Endothelial cell of umbilical vein (primary cell): ENCODE measurements around the gene GPR158. TPM values are rescaled to one million over a fixed set of nuclear protein-coding genes. Genes with fewer than 3 reads are reported as not detected.

Experiments used
- BruUV-seq: library from RNA; stranded (reverse); fragments of 400-500 nt; replicated peaks from 2 replicates; lab custom pipeline; 2021; lab: Mats Ljungman, UMichigan
- CTCF ChIA-PET: fragments of 300-600, 350-600 bp; sonication (Branson Sonifier 250); formaldehyde crosslinking; loops from one replicate; lab custom pipeline; 2021; ENCODE audit warnings: antibody characterized with exemption, inconsistent platforms; lab: Charles Lee
- POLR2A ChIA-PET: fragments of 300-600, 350-600 bp; sonication (Branson Sonifier 250); formaldehyde crosslinking; loops from one replicate; lab custom pipeline; 2021; ENCODE audit warnings: antibody characterized with exemption, inconsistent platforms; lab: Charles Lee
- DNase-seq: peaks from one replicate; pipeline ENCODE4 v3.0.0-alpha.2; 2011; ENCODE audit warnings: low read depth, low spot score
- FAIRE-seq: peaks from 2 replicates; lab custom pipeline; 2011; peaks lifted over from hg19 to GRCh38; lab: Jason Lieb, UNC
- H2AFZ ChIP-seq: 2 replicates; pipeline ENCODE4 v1.6.0; 2012; ENCODE audit warnings: low read depth, low read length, control low read depth, inconsistent platforms
- H3K27ac ChIP-seq: 2 replicates; pipeline ENCODE4 v1.5.1; 2011; ENCODE audit warnings: low read depth, mild to moderate bottlenecking, control low read depth, low read length, moderate library complexity; ENCODE audit not compliant: insufficient read depth
- H3K27me3 ChIP-seq, 2 experiments: 2 replicates each; pipeline versions ENCODE4 v1.6.0 to v1.6.1; 2011; ENCODE audit warnings: low read length in 2 of 2, mixed read lengths in 1 of 2; ENCODE audit not compliant: control insufficient read depth in 2 of 2, insufficient read depth in 2 of 2
- H3K36me3 ChIP-seq, 2 experiments: 2 replicates in 1 of 2; 3 replicates in 1 of 2; pipeline ENCODE4 v1.5.1; 2011; ENCODE audit warnings: low read length in 2 of 2, mild to moderate bottlenecking in 1 of 2, moderate library complexity in 1 of 2; ENCODE audit not compliant: control insufficient read depth in 2 of 2, insufficient read depth in 2 of 2; ENCODE audit errors: extremely low read depth in 1 of 2
- H3K4me1 ChIP-seq: 3 replicates; pipeline ENCODE4 v1.5.1; 2011; ENCODE audit warnings: mild to moderate bottlenecking, low read length; ENCODE audit not compliant: control insufficient read depth, insufficient read depth; ENCODE audit errors: extremely low read depth
- H3K4me2 ChIP-seq: 2 replicates; pipeline ENCODE4 v1.6.1; 2011; ENCODE audit warnings: low read length, control low read depth, mixed read lengths; ENCODE audit not compliant: insufficient read depth
- H3K4me3 ChIP-seq, 3 experiments: fragments of 200-600 bp in 1 of 3; sonication (generic), shearing (Covaris generic) in 1 of 3; replicated peaks in 1 of 3; 2 replicates each; pipeline ENCODE4 v1.5.1; 2011 to 2016; ENCODE audit warnings: control low read depth in 3 of 3, low read length in 3 of 3, mild to moderate bottlenecking in 2 of 3, inconsistent platforms in 1 of 3, low read depth in 1 of 3, moderate library complexity in 1 of 3; ENCODE audit not compliant: insufficient read depth in 1 of 3
- H3K79me2 ChIP-seq: 2 replicates; pipeline ENCODE4 v1.6.0; 2012; ENCODE audit warnings: low read length, inconsistent platforms; ENCODE audit not compliant: control insufficient read depth, insufficient read depth
- H3K9ac ChIP-seq: replicated peaks from 2 replicates; pipeline ENCODE3; 2011; ENCODE audit warnings: low read length, control low read depth; ENCODE audit not compliant: insufficient read depth; ENCODE audit errors: extremely low read depth
- H3K9me1 ChIP-seq: replicated peaks from 3 replicates; pipeline ENCODE4 v1.6.0; 2011; ENCODE audit warnings: mild to moderate bottlenecking, low read length; ENCODE audit not compliant: control insufficient read depth, insufficient read depth; ENCODE audit errors: extremely low read depth
- H3K9me3 ChIP-seq: replicated peaks from 2 replicates; pipeline ENCODE4 v1.5.1; 2012; ENCODE audit warnings: low read length, inconsistent platforms; ENCODE audit not compliant: control insufficient read depth, insufficient read depth
- H4K20me1 ChIP-seq: replicated peaks from 2 replicates; pipeline ENCODE3; 2011; ENCODE audit warnings: mild to moderate bottlenecking, low read length; ENCODE audit not compliant: control insufficient read depth, insufficient read depth; ENCODE audit errors: extremely low read depth
- CTCF ChIP-seq, 2 donors: IDR thresholded peaks; 1 replicate in 1 of 2; 2 replicates in 1 of 2; pipeline ENCODE4 v1.5.1; 2011; ENCODE audit warnings: low read length in 2 of 2, mild to moderate bottlenecking in 2 of 2, moderate library complexity in 2 of 2, control low read depth in 1 of 2, inconsistent platforms in 1 of 2, low read depth in 1 of 2; ENCODE audit not compliant: insufficient read depth in 1 of 2; ENCODE audit errors: extremely low read depth in 1 of 2
- EZH2 ChIP-seq: IDR thresholded peaks from 2 replicates; pipeline ENCODE4 v1.6.1; 2012; ENCODE audit warnings: borderline replicate concordance, low read depth, mild to moderate bottlenecking, moderate library complexity, low read length, inconsistent platforms; ENCODE audit not compliant: severe bottlenecking
- FOS ChIP-seq: IDR thresholded peaks from 2 replicates; pipeline ENCODE4 v1.6.1; 2011; ENCODE audit warnings: mild to moderate bottlenecking, low read length, moderate library complexity, borderline replicate concordance; ENCODE audit not compliant: insufficient read depth
- GATA2 ChIP-seq: IDR thresholded peaks from 2 replicates; pipeline ENCODE4 v1.7.0; 2011; ENCODE audit warnings: low read depth, mild to moderate bottlenecking, moderate library complexity, mixed read lengths, low read length; ENCODE audit not compliant: insufficient read length, insufficient read depth
- JUN ChIP-seq: IDR thresholded peaks from 2 replicates; pipeline ENCODE4 v1.6.1; 2011; ENCODE audit warnings: borderline replicate concordance, low read depth; ENCODE audit not compliant: insufficient read length, insufficient read depth
- MAX ChIP-seq: IDR thresholded peaks from 2 replicates; pipeline ENCODE4 v1.6.1; 2011; ENCODE audit not compliant: insufficient read depth, insufficient read length
- MYC ChIP-seq: IDR thresholded peaks from one replicate; pipeline ENCODE4 v1.6.1; 2011; ENCODE audit warnings: mild to moderate bottlenecking, low read depth, low read length
- POLR2A ChIP-seq: IDR thresholded peaks from 2 replicates; pipeline ENCODE4 v1.6.1; 2012; ENCODE audit warnings: low read depth, mild to moderate bottlenecking, control low read depth, low read length
- POLR2AphosphoS5 ChIP-seq: IDR thresholded peaks from 2 replicates; pipeline ENCODE4 v1.6.1; 2012; ENCODE audit warnings: low read depth, mild to moderate bottlenecking, control low read depth, low read length, moderate library complexity; ENCODE audit not compliant: insufficient read depth
- dilution Hi-C: fragments of 300-500 bp; cut with MboI; formaldehyde crosslinking; loops from one replicate; pipeline ENCODE4 v1.15.0; 2019; ENCODE audit warnings: low sequenced_read_pairs; ENCODE audit not compliant: extremely low pct_ligation_motif_present
- intact Hi-C: fragments of 100-400 bp; cut with micrococcal nuclease; formaldehyde crosslinking; loops from one replicate; pipeline ENCODE4 v1.10.0; 2022
- polyA plus RNA-seq, 4 experiments: library from polyadenylated mRNA; depleted of rRNA in 3 of 4; stranded (reverse) in 3 of 4; unstranded in 1 of 4; fragments of >200 nt; gene quantifications; 2 replicates each; pipeline versions ENCODE4 v1.2.1 to v1.2.3, GENCODE V29; 2011 to 2012; ENCODE audit warnings: missing spikeins in 1 of 4
- total RNA-seq: library from RNA; stranded (reverse); gene quantifications from 2 replicates; pipeline ENCODE4 v1.2.3, GENCODE V29; 2021

Gene GPR158
- total and polyA plus RNA-seq, 2 donors (not counting 3 experiments of a cell fraction or from before 2014, with no cell fraction given) = not detected

GRCh38 chr10:25405871-25406270, 231.1 kb downstream of the GPR158 start:
- Histone ChIP-seq H3K36me3 (no peaks in the 10 kb centered on the region), H3K9ac (no peak overlapping the region), H3K4me2 (no peak overlapping the region), H2AFZ (no peak overlapping the region), H3K4me3 (no peak overlapping the region), H4K20me1 (no peaks in the 10 kb centered on the region), H3K27me3 (no peaks in the 10 kb centered on the region), H3K27ac (no peak overlapping the region), H3K9me1 (no peaks in the 10 kb centered on the region), H3K4me1 (no peaks in the 10 kb centered on the region), H3K9me3 (no peaks in the 10 kb centered on the region), H3K79me2 (no peaks in the 10 kb centered on the region)
- BruUV-seq = no TSS peak
- DNase-seq = no peak
- ChIA-PET CTCF (interaction anchor here (0.7 kb wide), 1 partner anchor 205 kb away, joined by 3 read pairs; no protein-coding TSS in a partner anchor), POLR2A (no interaction called here)
- intact Hi-C loops (no loop called here), dilution Hi-C loops (no loop called here)
- no peak for FAIRE-seq
- TF ChIP-seq FOS = no peak
- TF ChIP-seq POLR2AphosphoS5 = no peak
- TF ChIP-seq CTCF (IDR thresholded peaks at IDR 0.05; ENCODE audit: extremely low read depth in 1 of 2, insufficient read depth in 1 of 2, low read depth in 1 of 2, low read length in 2 of 2) = no peak
- TF ChIP-seq JUN = no peak
- no peak for TF ChIP-seq GATA2

- no peaks in the 10 kb centered on the region for H3K27me3 ChIP-seq
- H3K9me1 ChIP-seq = no peaks in the 10 kb centered on the region
- no peak overlapping the region for H3K4me2 ChIP-seq
- H3K27ac ChIP-seq = no peak overlapping the region
- H3K4me3 ChIP-seq = no peak overlapping the region
- no peak for TF ChIP-seq POLR2AphosphoS5
- no peak for TF ChIP-seq FOS
- TF ChIP-seq POLR2A = no peak
- TF ChIP-seq MAX = no peak
- TF ChIP-seq JUN = no peak
- TF ChIP-seq CTCF (IDR thresholded peaks at IDR 0.05; ENCODE audit: extremely low read depth in 1 of 2, insufficient read depth in 1 of 2, low read depth in 1 of 2, low read length in 2 of 2) = no peak
- TF ChIP-seq EZH2 = no peak
- TF ChIP-seq MYC = no peak
- FAIRE-seq (no peak), DNase-seq (no peak)
- no peaks in the 10 kb centered on the region for H3K9me3 ChIP-seq
- POLR2A ChIA-PET = no interaction called here
- H4K20me1 ChIP-seq = no peaks in the 10 kb centered on the region
- H3K4me1 ChIP-seq = no peaks in the 10 kb centered on the region
- H2AFZ ChIP-seq = no peak overlapping the region
- dilution Hi-C loops = no loop called here
- no TSS peak for BruUV-seq
- CTCF ChIA-PET = interaction anchor here (0.8 kb wide), 1 partner anchor 186 kb away, joined by 3 read pairs; no protein-coding TSS in a partner anchor
- intact Hi-C loops = no loop called here
- H3K79me2 ChIP-seq = no peaks in the 10 kb centered on the region
- H3K9ac ChIP-seq = no peak overlapping the region
- no peaks in the 10 kb centered on the region for H3K36me3 ChIP-seq
These were observed 242.8 kb downstream of the GPR158 start for GRCh38 chr10:25417611-25418010.
